Body of pancreas (tissue), 4 donors: Measurements from ENCODE around the gene BMPR2.

Experiments
- CTCF ChIP-seq, 7 experiments: fragments of 450-650 bp in 4 of 7; fragments of 200-600 bp in 3 of 7; sonication (generic) in 3 of 7; IDR thresholded peaks; one replicate each; pipeline ENCODE4 v1.5.1; 2016 to 2019; ENCODE audit warnings: antibody characterized with exemption in 7 of 7
- POLR2A ChIP-seq, 3 donors: fragments of 450-650 bp; IDR thresholded peaks; one replicate each; pipeline ENCODE4 v1.6.1; 2016; ENCODE audit warnings: antibody characterized with exemption in 3 of 3, mild to moderate bottlenecking in 2 of 3

- TF ChIP-seq CTCF (IDR thresholded peaks at IDR 0.05) = no peak
- TF ChIP-seq POLR2A (IDR thresholded peaks at IDR 0.05) = no peak
Observed at GRCh38 chr2:202373490-202373889, 2.6 kb upstream of the BMPR2 start.
